SH-SY5Y (cell line): Measurements from ENCODE around the gene BAHD1.

Experiments used
- GATA2 ChIP-seq: IDR thresholded peaks from 2 replicates; pipeline ENCODE4 v1.6.1; 2011; ENCODE audit warnings: mild to moderate bottlenecking, low read depth, low read length
- GATA3 ChIP-seq: IDR thresholded peaks from 2 replicates; pipeline ENCODE4 v1.6.1; 2011; ENCODE audit warnings: low read depth, mild to moderate bottlenecking, low read length, moderate library complexity

DNA sequence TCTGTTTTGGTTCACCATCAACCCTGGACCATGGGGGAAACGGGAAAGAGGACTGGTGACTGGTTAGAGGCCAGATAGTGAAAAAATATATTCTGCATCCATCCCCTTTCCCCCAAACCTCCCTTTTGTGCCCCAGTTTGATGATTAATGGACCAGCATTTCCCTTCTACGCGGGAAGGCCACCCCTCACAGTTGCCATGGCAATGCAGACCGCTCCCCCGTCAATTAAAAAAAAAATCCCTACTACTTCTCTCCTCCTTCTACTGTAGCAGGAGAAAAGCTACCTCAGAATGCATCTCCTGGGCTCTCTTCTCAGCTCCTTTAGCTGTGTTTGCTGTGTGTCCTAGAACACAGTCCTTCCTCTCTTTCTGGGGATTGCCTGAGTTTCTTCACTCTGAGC, 4.0 kb downstream of the BAHD1 start:
- TF ChIP-seq GATA2 (no peak), GATA3 (no peak)
